ENCODE results near the gene SPOCK2.

SPOCK2 gene

GRCh38 chr10:72059843-72060822 is 28.2 kb downstream of the SPOCK2 start:
- DNase-seq (ENCODE audit: low read depth) = no peak
- TF ChIP-seq, protein P1, sequence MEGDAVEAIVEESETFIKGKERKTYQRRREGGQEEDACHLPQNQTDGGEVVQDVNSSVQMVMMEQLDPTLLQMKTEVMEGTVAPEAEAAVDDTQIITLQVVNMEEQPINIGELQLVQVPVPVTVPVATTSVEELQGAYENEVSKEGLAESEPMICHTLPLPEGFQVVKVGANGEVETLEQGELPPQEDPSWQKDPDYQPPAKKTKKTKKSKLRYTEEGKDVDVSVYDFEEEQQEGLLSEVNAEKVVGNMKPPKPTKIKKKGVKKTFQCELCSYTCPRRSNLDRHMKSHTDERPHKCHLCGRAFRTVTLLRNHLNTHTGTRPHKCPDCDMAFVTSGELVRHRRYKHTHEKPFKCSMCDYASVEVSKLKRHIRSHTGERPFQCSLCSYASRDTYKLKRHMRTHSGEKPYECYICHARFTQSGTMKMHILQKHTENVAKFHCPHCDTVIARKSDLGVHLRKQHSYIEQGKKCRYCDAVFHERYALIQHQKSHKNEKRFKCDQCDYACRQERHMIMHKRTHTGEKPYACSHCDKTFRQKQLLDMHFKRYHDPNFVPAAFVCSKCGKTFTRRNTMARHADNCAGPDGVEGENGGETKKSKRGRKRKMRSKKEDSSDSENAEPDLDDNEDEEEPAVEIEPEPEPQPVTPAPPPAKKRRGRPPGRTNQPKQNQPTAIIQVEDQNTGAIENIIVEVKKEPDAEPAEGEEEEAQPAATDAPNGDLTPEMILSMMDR (IDR thresholded peaks at IDR 0.05; ENCODE audit: low read depth, low read length, missing control alignments) = no peak
- no peak overlapping the region for H3K4me3 ChIP-seq (ENCODE audit: low read depth, low read length)

- TF ChIP-seq, protein P1 (IDR thresholded peaks at IDR 0.05; ENCODE audit: low read depth, low read length, missing control alignments) = no peak
- H3K4me3 ChIP-seq (ENCODE audit: low read depth, low read length) = no peak overlapping the region
- no peak for DNase-seq (ENCODE audit: low read depth)
Measured at GRCh38 chr10:72058989-72059842, 29.1 kb downstream of the SPOCK2 start.

- no peak for DNase-seq (ENCODE audit: low read depth)
- no peak overlapping the region for H3K4me3 ChIP-seq (ENCODE audit: low read depth, low read length)
- TF ChIP-seq, protein P1 (IDR thresholded peaks at IDR 0.05; ENCODE audit: low read depth, low read length, missing control alignments) = no peak
Measured at GRCh38 chr10:72058347-72058898, 29.9 kb downstream of the SPOCK2 start.

DNA sequence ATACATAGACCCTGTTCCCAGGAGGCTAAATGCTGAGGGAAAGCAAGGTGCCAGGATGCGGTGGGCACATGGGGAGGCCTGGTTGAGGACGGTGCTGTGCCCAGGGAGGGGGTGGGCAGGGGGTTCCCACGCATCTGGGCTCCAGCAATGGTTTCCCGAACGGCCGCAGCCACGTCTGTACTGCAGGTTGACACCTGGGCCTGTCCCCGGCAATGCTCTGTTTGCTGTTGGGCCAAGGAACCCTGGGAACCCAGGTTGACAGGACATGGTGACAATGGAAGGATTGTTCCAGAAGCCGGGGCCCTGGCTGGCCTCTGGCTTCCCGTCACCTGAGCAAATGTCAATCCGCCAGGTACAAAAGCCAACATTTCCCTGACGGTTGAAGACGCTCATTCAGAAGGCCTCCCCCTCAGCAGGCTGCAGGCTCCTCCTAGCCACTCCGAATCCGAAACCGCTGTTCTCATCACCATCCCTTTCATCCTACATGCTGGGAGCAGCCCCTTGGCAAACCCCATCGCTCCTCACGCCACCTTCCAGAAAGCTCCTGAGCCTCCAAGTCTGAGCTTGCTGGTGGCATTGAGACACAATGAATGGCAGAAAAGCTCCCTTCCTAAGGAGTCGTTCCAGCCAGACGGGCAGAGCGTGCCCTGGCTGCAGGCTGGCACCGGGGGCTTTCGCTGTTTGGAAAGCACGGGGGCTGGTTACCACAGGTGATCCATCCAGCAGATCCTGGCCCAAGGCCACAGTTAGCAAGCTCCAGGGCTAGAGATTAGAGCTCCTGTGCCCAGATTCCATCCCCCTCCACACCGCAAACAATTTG is 31.2 kb downstream of the SPOCK2 start:
- DNase-seq (ENCODE audit: low read depth) = no peak
- H3K4me3 ChIP-seq (ENCODE audit: low read depth, low read length) = no peak overlapping the region
- TF ChIP-seq, protein P1 (IDR thresholded peaks at IDR 0.05; ENCODE audit: low read depth, low read length, missing control alignments) = no peak

GRCh38 chr10:72056113-72056512 is 32.2 kb downstream of the SPOCK2 start:
- DNase-seq (ENCODE audit: low read depth) = no peak
- TF ChIP-seq, protein P1 (IDR thresholded peaks at IDR 0.05; ENCODE audit: low read depth, low read length, missing control alignments) = no peak
- no peak overlapping the region for H3K4me3 ChIP-seq (ENCODE audit: low read depth, low read length)

DNA sequence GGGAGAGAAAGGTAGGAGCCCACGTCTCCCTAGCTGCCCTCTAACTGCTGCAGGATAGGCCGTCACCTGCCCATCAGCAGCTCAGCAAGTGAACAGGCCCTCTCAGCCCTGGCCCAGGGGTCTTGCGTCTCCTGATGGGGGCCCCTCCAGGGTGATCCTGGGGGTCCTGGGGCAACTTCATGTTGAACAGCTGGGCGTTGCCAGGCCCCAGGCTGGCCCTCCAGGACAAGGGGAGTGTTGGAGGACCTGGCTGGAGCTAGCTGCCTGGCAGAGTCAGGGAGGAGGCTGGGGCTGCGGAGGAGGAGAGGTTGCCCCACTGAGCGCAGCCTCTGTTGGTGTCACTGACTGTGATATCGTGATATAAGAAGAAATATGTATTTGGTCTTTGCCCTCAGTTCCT is 34.7 kb downstream of the SPOCK2 start:
- H3K4me3 ChIP-seq (ENCODE audit: low read depth, low read length) = no peak overlapping the region
- no peak for DNase-seq (ENCODE audit: low read depth)
- TF ChIP-seq, protein P1 (IDR thresholded peaks at IDR 0.05; ENCODE audit: low read depth, low read length, missing control alignments) = no peak
